NCI-H2107 treated with DMSO at 0.1 percent for 48 hours (cell line): ENCODE data around the gene SNTG2.

Experiments used
- DNase-seq: peaks from one replicate; lab custom pipeline; 2025; ENCODE audit not compliant: unreplicated experiment; lab: John Stamatoyannopoulos, UW

The SNTG2 gene

DNA sequence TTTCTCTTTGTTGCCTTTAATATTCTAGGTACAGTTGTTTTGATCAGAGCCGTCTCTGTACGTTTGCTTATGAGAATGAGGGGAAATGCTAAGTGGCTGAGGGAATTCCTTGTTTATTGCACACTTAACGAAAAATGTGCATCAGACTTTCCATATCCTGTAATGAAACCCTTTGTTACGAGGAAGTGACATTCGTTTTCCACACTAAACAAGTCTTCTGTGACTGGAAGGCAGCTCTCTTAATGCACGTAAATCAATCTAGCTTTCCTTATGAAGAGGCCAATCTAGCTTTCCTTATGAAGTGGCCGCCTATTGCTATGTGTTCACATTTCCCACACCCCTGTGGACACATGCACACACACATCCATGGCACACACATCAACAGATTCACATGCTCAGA is 186.2 kb downstream of the SNTG2 start:
- no peak for DNase-seq

DNA sequence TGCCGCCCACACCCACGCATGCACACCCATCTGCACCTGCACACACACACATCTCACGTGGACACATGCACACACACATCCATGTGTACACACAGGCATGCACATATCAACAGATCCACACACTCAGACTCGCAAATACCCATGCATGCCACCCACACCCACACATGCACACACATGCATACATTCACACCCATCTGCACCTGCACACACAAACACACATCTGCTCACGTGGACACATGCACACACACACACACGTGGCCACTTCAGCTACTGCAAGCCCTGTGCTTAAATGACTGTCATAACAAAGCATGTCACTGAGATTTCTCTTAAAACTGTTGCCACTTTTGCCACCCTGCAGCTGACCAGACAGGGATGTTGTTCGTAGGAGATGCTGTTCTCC is 186.6 kb downstream of the SNTG2 start:
- no peak for DNase-seq

DNA sequence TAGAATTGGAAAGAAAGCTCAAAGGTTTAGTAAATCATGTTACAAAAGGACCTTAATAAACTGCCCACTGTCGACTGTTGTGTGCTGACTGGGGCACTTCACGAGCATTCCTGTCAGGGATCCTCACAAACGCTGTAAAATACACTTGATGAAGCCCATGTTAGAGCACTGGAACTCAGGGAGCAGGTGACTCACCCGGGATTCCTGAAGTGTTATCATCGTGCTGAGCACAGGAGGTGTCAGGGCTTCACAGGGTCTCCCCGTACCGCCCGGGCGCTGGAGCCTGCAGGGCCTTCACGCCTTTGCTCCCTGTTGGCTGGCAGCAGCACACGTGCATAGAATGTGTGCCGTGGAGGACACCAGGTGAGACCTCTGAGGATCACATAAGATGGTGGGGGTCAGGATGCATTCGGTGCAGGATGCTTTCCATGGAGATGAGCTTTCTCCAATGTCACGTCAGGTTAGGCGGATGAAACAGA is 187.3 kb downstream of the SNTG2 start:
- DNase-seq, result no peak

DNA sequence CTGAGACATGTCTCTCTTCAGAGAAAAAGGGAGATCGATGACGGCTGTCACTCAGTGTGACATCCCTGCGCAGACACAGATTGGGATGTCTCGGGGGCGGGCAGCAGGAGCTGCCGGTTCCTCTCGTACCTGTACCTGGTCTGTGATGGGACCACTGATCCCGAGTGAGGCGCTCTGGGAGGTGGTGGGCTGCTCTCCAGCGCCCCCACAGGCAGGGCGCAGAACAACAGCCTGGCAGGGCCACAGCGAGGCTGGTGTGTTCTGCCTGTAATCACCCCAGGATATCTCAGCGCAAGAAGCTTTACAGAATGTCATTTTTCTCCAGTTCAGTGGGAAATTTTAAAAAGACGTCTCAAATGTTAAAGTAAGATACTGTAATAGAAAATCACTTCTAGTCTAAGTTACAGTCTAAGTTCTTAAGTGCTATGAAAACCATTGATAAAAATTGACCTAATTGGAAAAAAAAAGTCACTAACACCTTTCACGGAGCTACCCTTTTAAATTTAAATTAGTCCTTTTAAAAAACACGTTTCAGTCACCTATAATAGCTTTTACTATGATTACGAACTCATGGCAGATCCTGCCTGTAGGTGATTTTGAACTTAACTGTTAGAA is 189.8 kb downstream of the SNTG2 start:
- no peak for DNase-seq

DNA sequence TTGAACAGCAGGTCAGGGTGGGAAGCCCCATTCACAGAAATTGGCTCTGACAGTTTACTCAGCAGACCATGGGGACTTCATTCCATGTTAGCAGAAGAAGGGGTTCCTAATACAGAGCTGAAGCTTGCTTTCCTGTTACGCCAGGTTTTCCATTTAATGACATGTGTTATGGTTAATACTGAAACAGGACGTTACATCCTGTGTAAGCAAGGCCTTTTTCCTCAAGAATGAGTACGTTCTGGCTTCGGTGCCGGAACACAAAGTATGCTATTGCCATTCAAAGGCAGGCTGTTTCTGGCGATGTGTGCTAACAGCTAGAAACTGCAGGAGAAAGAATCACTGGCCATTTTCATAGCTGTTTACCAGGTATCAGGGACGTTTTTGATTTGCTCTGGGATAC is 190.4 kb downstream of the SNTG2 start:
- no peak for DNase-seq

DNA sequence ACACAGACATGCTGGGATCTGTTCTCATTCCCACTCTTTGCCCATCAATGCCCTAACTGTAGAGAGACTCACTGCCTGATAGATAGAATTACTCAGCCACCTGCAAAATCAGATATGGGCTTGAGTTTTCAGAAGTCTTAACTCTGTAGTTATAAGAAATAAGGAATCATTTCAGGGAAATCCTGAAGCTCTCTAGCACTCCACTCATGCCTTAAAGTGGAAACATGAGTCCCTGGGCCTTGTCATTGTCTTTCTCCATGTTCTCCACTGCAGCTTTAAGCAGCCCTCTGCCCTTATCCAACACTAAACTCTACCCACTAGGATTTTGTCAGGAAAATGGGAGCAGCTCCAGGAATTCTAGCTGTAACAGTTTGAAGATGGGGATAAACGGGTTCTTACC is 192.5 kb downstream of the SNTG2 start:
- DNase-seq, result no peak

DNA sequence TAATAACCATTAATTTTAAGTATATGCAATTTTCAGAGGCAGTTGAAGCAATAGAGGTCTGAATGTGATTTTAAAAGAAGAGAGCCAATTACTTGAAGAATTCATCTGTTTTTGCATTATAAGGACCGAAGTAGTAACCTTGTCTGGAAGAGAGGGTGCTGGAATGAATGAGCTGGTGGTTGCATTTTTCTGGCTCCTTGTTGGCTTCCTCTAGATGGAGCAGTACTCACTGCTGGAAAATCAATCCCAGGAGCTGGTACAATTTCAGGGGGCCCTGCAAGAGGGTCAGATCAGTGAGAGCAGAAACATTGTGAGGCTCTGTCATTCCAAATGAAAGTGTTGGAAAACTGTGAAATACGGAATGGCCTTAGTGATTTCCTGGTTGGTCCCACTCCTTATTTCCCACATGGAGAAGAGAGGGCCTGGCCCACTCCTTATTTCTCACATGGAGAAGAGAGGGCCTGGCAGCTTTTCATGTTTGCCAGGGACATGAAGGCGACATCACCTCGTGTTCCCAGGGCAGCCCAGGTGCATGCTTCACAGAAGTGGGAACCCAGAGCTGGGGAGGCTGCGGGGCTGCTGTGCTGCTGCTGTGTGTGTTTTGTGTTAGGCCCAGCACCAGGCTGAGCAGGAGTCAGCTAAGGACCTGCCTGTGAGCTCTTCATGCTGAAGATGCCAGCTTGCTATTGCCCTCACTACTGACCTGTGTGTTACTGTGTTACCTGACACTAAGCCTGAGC is 197.4 kb downstream of the SNTG2 start:
- DNase-seq, result no peak

- no peak for DNase-seq
Observed at GRCh38 chr2:1150724-1151511, 200.3 kb downstream of the SNTG2 start.

DNA sequence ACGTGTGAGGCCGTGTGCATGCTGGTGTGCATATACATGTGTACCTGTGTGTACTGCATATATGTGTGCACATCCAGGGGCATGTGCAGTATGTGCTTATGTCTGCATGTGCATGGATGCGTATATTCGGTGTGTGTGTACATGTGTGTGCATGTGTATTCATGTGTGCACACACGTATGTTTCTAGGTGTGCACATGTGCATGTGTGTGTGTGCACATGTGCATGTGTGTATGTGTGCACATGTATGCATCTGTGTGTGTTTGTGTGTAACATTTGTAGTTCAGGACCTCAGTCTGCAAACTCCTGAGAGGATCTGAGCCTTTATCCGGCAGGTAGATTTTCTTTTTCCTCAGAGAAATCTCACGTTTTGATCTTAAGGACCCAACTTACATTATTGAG is 201.7 kb downstream of the SNTG2 start:
- DNase-seq, result no peak

DNA sequence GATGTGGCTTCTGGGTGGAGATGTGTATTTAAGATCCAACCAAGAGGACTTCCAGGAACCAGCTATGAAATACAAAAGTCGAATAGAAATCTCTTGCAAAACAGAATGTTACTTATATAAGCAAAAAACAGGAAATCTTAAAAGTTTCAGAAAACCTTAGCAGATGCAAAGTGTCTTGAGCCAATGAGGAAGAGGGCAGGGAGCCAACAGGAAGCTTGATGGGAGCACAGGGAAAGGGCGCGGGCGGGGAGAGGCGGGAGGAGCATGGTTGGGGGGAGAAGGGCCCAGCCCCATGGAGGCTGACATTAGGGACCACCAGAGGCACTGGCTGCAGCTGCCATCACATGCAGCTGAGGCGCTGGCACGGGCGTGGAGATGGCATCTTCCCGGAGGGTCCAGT is 203.3 kb downstream of the SNTG2 start:
- no peak for DNase-seq

GRCh38 chr2:1154710-1155594 is 204.3 kb downstream of the SNTG2 start:
- no peak for DNase-seq

- DNase-seq, result no peak
Observed at GRCh38 chr2:1156059-1156458, 205.4 kb downstream of the SNTG2 start.

GRCh38 chr2:1156531-1156930 is 205.9 kb downstream of the SNTG2 start:
- no peak for DNase-seq

GRCh38 chr2:1157107-1157506 is 206.5 kb downstream of the SNTG2 start:
- no peak for DNase-seq

GRCh38 chr2:1159013-1159412 is 208.4 kb downstream of the SNTG2 start:
- no peak for DNase-seq

GRCh38 chr2:1162246-1162645 is 211.6 kb downstream of the SNTG2 start:
- no peak for DNase-seq

DNA sequence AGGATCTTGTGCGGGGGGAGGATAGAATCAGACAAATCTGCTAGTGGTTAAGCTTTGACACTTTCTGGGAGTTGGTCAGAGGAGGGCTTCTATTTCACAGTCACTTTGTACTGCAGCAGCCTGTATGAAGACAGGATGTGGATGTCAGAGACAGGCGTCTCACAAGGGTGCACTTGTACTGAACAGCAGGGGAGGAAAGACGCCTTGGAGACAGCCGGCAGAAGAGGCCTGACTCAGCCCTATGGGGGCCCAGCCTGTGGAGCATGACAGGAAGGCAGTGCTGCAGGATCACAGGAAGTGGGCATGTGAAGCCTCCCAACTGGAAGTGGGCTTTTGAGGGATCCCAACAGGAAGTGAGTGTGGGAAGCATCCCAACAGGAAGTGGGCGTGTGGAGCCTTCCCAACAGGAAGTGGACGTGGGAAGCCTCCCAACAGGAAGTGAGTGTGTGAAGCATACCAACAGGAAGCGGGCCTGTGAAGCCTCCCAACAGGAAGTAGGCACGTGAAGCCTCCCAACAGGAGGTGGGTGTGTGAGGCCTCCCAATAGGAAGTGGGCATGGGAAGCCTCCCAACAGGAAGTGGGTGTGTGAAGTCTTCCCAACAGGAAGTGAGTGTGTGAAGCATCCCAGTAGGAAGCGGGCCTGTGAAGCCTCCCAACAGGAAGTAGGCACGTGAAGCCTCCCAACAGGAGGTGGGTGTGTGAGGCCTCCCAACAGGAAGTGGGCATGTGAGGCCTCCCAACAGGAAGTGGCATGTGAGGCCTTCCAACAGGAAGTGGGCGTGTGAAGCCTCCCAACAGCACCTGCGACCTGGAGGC is 212.3 kb downstream of the SNTG2 start:
- DNase-seq, result no peak

DNA sequence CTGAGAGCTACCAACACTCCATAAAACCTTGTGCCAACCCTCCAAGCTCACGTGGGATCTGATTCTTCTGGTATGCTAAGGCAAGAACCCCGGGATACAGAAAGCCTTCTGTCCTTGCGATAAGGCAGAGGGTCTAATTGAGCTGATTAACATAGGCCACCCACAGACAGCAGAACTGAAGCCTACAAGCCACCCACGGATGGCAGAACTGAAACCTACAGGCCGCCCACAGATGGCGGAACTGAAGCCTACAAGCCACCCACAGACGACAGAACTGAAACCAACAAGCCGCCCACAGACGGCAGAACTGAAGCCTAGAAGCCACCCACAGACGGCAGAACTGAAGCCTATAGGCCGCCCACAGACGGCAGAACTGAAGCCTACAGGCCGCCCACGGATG is 216.3 kb downstream of the SNTG2 start:
- no peak for DNase-seq

GRCh38 chr2:1168846-1169245 is 218.2 kb downstream of the SNTG2 start:
- no peak for DNase-seq

DNA sequence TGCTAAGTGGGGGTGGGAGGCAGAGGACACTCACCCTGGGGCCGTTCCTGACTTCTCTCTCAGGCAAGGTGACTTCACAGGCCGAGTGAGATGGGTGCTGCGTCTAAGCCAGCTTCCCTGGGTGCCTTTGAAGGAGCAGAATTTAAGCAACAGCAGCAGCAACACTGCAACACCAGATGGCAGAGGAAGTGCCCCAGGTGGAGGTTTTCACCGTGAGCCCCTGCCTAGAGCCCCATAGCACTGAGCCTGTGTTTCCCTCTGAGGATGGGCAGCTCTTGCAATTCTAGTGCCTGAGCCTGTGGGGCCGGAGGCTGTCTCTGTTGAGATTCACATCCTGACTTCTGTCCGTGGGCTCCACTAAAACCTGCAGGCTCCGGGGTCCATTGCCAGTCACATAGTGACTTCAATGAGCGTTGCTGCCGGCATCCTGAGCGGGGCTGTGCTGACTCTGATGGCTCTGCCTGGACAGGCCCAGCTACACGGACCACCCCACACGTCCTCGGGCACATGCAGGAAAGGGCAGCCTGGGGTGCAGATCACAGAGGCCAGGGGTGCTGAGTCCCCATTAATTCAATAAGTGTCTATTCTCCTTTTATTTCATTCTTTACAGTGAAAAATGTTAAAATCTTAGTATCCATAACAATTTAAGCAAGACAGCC is 218.8 kb downstream of the SNTG2 start:
- no peak for DNase-seq
